SK-N-MC (cell line): ENCODE data around the gene MS4A4E.

Experiments
- EZH2 ChIP-seq: fragments of 200-600 bp; sonication (generic); IDR thresholded peaks from one replicate; pipeline ENCODE4 v1.6.1; 2017; ENCODE audit warnings: antibody characterized with exemption
- POLR2AphosphoS5 ChIP-seq: IDR thresholded peaks from 2 replicates; pipeline ENCODE4 v1.6.1; 2012; ENCODE audit warnings: mild to moderate bottlenecking, low read depth, low read length, borderline replicate concordance

GRCh38 chr11:60251485-60252212 is 8.7 kb upstream of the MS4A4E start:
- TF ChIP-seq EZH2: no peak
- TF ChIP-seq POLR2AphosphoS5: no peak
